Erythroblast (primary cell): ENCODE data around the gene SLC1A5.

ENCODE experiments used
- DNase-seq, 2 experiments: peaks; one replicate each; lab custom pipeline; 2025; lab: John Stamatoyannopoulos, UW
- GATA1 ChIP-seq: IDR thresholded peaks from 2 replicates; pipeline ENCODE4 v1.6.1; 2011; ENCODE audit warnings: low read depth, mild to moderate bottlenecking, control low read depth, low read length, moderate library complexity
- POLR2A ChIP-seq: IDR thresholded peaks from 2 replicates; pipeline ENCODE4 v1.6.1; 2011; ENCODE audit warnings: mild to moderate bottlenecking, low read length

The SLC1A5 gene

DNA sequence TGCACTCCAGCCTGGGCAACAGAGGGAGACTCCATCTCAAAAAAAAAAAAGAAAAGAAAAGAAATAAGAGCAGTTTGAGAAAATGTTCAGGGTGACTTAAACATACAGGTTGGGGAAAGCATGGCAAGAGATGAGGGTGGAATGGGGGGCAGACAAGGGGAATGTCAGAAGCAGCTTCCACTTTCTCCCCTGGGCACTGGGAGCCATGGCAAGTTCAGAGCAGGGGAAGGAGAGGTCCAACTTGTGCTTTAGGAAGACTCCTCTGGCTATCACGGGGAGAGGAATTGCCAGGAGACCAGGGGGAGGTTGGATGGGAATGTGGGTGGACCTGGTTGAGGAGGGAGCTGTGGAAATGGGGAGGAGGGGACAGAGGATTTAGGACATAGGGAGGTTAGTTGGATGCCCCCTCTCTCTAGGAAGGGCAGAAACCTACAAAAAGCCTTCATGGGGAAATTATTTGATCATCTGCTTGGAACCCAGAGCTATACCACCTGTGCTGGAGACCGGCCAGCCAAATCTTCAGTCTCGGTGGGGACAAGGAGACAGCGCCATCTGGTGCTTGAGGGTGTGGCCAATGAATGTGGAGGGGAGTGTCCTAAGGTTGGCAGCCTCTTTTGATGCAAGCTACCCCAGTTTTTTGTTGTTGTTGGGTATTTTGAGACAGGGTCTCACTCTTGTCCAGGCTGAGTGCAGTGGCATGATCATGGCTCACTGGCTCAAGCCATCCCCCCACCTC lies 34.8 kb downstream of the SLC1A5 start:
- DNase-seq: peak; percentile 73 to 81
- TF ChIP-seq POLR2A: no peak
- TF ChIP-seq GATA1: no peak

DNA sequence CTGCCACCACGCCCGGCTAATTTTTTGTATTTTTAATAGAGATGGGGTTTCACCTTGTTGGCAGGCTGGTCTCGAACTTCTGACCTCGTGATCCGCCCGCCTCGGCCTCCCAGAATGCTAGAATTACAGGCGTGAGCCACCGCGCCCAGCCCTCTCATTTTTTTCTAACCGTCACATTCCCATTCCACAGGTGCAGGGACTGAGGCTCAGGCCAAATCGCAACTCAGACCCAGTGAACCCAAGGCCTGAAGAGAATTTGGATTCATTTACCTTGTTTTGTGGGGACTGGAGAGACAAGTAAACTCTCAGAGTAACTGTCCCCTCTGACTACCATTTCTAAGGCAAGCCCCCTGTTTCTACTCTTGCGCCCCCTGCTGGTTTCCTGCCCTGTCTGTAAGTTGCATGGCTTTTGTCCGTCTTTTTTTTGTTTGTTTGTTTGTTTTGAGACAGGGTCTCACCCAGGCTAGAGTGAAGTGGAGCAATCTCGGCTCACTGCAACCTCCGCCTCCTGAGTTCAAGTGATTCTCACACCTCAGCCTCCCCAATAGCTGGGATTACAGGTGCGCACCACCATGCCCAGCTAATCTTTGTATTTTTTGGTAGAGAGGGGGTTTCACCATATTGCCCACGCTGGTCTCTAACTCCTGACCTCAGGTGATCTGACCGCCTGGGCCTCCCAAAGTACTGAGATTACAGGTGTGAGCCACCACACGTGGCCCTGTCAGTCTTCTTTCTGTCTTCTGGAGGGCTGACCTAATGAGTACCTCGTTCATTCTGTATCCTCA lies 39.9 kb downstream of the SLC1A5 start:
- DNase-seq: peak; percentile 79 to 85
- no peak for TF ChIP-seq POLR2A

DNA sequence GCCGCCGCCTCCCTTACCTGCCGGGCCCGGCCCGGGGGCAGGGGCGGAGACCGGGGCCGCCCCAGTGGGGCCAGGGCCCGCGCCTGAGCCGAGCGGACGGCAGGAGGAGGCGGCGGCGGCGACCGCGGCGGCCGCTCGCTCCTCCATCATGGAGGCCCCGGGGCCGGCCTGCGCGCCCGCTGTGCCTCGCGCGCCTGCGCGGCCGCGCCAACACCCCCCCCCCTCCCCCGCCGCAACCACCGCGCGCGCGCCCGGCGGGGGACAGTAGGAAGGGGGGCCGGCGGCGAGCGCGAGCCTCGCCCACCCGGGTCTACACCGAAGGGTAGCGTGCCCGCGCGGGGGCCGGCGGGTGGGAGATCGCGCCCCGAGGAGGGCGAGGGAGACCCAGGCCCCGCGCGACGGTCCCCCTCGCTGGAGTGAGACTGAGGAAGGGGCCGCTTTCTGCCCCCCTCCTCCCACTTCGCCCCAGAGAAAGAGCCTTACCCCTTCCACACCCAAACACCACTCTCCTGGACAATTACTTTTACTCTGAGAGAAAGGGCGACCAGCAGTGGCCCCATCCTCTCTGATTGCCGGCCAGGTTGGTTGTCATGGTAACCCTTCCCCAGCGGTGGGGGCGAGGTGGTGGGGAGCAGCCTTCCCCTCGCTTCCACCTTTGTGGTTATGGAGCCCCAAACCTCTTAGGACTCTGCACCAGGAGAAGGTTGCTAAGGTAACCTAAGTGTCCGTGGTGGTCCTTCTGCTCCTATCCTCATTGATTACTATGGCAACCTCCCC lies 41.9 kb downstream of the SLC1A5 start, which contains the start of gene STRN4:
STRN4 (minus strand) TSS at position 170 of the 777 bp plus-strand sequence; CDS start at position 150, 20 bp downstream.
- peak; percentile 75 to 86 for DNase-seq
- no peak for TF ChIP-seq POLR2A
- TF ChIP-seq GATA1: no peak

DNA sequence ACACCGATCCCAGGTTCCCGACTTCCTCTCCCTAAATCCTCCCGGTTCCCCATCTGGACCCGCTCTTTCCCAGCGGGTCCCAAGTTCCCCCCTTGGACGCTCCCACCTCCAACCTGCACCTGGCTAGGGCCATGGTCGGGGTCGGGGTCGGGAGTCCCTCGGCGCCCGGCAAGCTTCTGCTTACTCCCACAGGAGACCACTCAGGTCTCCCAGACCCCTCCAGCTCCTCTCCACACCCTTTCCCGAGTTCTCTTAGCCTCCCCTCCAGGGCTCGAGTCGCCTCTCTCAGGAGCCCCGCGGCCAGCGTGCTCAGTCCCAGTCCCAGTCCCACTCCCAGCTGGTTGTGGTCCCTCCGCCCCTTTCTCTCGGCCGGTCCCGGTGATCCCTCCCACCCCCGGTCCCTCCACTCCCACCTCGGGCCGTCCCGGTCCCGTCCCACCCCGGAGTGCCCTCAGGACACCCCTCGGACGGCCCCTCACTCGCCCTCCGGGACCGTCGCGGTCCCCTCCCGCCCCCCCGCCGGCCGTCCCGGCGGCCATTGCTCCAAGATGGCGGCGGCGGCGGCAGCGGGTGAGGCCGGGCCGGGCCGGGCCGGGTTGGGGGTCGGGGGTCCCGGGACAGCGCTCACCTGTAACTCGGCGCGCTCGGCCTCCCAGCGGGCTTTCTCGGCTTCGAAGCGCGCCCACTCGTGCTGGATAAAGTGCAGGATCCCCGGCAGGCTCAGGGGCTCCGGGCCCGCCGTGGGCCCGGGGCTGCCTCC lies 42.7 kb downstream of the SLC1A5 start, which contains the start of gene FKRP:
FKRP (plus strand) TSS at position 537 of the 760 bp plus-strand sequence. CDS start 9,394 bp downstream, outside the sequence.
- DNase-seq: peak; percentile 50 to 69
- no peak for TF ChIP-seq GATA1
- peak; percentile 51 for TF ChIP-seq POLR2A

DNA sequence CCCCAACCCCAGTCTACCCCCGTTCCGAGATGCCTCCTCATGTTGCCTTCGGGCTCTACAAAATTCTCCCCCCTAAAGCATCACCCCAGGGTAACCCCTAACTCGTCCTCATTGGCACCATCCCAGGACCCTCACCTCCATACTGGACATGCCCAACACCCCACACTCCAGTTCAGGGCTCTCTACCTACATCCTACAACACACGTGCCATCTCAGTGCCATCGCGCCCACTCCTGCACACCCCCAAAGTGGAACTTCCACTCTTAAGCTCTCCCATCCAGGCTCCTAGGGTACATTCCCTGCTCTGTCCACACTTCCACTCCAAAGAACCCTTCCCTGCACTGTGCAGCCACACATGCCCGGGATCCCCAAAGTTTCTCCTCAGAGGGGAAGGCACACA lies 43.4 kb downstream of the SLC1A5 start:
- no peak for DNase-seq
- TF ChIP-seq GATA1 (no peak), POLR2A (no peak)

DNA sequence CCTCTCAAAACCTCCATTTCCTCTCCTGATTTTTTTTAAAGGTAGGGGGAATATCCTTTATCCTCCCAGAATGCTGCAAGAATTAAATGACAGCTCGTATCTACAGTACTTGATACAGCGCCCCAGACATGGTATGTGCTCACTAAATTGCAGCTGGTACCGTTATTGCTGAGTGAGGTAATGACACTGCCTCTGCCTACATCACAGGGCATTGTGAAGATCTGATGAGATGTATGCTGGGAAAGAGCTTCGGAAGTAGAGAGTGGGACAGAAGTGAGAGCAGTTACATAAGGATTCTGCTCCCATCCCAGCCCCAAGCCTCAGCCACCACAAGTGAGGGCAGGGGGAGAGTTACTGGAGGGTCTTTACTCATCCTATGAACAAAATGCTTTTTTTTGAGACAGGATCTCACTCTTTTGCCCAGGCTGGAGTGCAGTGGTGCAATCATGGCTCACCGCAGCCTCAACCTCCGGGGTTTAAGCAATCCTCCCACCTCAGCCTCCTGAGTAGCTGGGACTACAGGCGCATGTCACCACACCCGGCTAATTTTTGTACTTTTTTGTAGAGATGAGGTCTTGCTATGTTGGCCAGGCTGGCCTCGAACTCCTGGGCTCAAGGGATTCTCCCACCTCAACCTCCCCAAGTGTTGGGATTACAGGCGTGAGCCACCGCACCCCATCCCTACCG lies 44.2 kb downstream of the SLC1A5 start:
- TF ChIP-seq POLR2A (no peak), GATA1 (no peak)
- DNase-seq: no peak

DNA sequence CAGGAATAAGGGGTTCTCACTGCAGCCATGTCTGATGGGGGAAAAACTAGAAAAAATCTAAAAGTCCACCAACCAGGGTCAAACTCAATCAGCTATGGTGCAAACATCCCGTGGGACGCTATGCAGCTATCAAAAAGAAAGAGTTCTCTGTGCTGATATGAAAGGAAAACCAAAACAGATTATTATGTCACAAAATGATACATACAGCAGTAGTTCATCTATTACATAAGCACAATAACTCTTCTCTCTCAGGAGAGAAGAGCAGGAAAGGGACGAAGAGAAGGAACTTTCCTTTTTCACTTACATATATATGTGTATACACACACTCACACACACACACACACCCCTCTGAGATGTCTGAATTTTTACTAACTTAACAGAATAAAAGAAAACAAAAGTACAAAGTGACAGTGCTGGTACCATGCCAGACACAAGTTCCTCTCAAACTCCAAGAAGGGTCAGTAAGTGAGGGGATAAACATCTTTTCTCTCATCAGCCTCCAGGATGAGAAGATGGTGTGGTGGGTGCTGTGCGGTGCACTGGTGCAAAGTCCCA lies 45.4 kb downstream of the SLC1A5 start:
- DNase-seq: no peak
- TF ChIP-seq POLR2A (no peak), GATA1 (no peak)

DNA sequence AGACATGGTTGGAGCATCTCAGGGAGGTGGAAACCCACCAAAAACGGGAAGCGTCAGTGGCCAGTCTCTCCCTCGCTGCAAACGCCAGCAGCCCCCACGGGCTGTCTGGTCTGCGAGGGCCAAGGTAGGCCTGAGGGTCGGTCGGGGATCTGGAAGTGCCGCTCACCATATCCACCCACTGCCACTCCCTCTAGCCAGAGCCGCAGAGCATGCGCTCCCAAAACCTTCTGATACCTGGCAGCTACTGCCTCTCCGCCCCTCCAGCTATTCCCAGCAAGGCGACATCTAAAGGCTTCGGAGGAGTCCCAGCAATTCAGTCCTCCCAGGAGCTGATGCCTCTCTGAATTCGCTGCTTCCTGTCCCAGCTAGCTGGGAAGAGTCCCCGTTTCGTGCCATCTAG lies 46.9 kb downstream of the SLC1A5 start:
- no peak for TF ChIP-seq GATA1
- TF ChIP-seq POLR2A: no peak
- DNase-seq: no peak

DNA sequence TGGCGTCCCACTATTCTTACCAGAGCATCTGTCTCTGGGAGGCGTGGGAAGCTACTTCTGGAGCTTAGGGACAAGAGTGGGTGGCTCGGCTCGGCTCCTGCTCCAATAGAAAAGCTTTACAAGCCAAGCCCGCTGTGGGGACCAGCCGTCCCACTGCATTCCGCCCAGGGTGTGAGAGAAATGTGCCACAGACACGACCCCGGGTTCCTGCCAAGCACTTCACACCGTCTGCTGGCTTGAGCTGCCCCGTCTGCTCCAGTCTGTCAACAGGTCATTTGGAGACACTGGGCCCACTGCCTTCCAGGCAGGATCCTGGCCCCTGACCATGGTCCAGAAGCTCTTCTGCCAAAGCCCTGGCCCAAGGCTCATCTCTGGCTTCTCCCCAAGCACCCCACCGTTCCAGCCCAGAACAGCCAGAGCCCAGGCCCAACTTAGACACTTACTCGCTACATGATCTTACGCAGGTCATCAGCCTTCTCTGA lies 49.1 kb downstream of the SLC1A5 start:
- no peak for TF ChIP-seq POLR2A
- TF ChIP-seq GATA1: no peak
- no peak for DNase-seq

DNA sequence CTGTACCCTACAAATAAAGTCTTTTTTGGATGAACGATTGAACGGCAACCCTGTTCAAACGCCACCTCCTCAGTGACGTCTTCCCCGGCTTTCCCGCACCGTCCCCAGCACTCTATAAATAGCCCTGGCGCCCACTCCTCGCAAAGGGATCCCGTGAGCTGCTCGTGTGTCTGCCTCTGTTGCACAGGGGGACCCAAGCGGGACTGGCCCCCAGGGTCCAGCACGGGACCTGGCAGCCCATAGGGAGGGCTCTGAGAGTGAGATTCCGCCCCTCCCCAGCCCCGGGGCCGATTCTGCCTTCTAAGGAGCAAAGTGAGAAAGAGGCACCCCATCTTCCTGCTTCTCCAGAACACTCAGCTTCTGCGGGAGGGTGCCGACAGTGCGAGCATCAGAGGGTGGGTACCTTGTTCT lies 50.6 kb downstream of the SLC1A5 start:
- TF ChIP-seq GATA1: no peak
- no peak for TF ChIP-seq POLR2A

DNA sequence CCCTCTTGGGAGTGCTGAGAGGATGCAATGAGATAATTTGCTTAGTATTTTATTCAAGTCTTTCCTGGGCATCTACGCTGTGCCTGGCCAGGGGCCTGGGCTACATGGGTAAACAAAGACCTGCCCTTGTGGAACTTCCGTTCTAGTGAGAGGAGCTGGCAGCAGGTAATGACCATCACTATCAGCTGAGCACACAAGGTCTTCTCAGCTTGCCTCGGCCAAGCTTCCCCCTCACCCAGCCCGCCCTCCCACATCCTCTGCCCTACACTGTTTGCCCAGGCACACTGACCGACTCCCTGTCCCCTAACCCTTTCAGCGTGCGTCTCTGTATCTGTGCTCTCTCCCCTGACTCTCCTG lies 51.1 kb downstream of the SLC1A5 start:
- no peak for DNase-seq
- TF ChIP-seq POLR2A (no peak), GATA1 (no peak)

More for the DNA sequence above, 50.6 kb downstream of the SLC1A5 start:
- no peak for DNase-seq
